NOMO-1 treated with dmso at 0.1 percent for 144 hours (cell line): ENCODE results near the gene ALCAM.
"Not testable (repeated sequence)": the region's sequence is repeated elsewhere in the genome, so short reads cannot be mapped to it uniquely, and the experiment has no call there.

Source experiments
- DNase-seq: peaks from one replicate; lab custom pipeline; 2025; ENCODE audit not compliant: unreplicated experiment; lab: John Stamatoyannopoulos, UW

Gene ALCAM

GRCh38 chr3:105387122-105387751 lies 20.5 kb downstream of the ALCAM start:
- no peak for DNase-seq

DNA sequence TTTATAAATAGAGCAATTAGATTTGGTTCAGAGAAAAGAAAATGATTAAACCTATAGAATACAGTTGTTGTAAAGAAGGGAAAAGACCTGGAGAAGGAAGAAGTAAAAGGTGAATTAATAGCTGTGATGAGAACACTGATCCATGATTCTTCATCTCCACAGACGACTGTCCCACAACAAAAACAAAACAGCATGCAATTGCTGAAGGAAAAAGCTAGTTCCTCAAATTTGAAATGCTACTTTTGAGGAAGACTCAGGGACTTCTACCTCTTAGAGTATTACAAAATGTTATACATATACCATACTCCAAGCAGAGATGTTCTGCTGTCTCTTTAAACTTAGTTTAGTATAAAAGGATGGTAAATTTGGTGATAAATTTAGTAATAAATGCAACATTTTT lies 21.5 kb downstream of the ALCAM start:
- DNase-seq, result no peak

DNA sequence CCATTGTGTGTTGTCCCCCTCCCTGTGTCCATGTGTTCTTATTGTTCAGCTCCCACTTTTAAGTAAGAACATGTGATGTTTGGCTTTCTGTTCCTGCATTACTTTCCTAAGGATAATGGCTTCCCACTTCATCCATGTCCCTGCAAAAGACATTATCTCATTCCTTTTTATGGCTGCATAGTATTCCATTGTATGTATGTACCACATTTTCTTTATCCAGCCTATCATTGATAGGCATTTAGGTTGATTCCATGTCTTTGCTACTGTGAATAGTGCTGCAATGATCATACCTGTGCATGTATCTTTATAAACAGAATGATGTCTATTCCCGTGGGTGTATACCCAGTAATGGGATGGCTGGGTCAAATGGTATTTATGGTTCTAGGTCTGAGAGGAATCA lies 23.1 kb downstream of the ALCAM start:
- DNase-seq, result not testable (repeated sequence)

DNA sequence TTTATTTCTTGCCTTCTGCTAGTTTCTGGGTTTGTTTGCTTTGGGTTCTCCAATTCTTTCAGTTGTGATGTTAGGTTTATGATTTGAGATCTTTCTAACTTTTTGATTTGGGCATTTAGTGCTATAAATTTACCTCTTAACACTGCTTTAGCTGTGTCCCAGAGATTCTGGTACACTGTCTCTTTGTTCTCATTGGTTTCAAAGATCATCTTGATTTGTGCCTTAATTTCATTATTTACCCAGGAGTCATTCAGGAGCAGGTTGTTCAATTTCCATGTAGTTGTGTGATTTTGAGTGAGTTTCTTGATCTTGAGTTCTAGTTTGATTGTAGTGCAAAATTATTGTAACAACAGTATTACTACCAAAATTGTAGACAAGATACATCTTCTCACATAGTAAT lies 25.9 kb downstream of the ALCAM start:
- DNase-seq, result not testable (repeated sequence)

GRCh38 chr3:105394177-105394576 lies 27.5 kb downstream of the ALCAM start:
- no peak for DNase-seq

DNA sequence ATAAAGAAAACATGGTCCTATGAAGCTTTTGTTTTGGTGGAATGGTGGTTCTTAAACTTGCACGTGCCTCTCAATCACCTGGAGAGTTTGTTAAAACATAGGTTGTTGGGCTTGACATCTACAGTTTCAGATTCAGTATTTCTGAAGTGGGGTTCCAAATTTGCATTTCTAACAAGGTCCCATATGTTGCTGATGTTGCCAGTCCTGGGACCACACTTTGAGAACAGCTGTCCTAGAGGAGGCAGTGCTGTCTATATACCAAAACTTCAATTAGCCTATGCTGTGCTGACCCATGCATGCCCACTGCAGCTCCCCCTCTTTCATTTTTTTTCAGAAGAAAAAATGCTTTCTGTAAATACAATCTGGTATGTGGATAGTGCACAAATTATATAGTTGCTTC lies 31.3 kb downstream of the ALCAM start:
- DNase-seq, result no peak

DNA sequence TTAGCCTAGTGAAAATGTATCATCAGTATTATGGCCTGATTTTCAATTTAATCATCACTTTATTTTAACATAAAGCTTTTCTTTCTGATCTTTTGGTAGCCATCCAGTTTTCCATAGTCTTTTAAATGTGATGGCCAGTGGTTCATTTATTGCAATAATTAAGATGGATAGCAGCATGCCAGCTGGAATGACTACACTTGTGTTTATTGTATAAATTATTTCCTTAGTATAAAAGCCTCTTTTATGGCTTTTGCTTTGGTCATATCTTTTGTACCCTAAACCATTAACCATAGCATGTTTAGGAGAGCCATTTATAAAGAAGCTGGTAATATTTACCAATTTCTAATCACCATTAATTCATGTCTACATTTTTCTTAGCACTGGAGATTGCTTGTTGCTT lies 31.7 kb downstream of the ALCAM start:
- DNase-seq, result no peak

DNA sequence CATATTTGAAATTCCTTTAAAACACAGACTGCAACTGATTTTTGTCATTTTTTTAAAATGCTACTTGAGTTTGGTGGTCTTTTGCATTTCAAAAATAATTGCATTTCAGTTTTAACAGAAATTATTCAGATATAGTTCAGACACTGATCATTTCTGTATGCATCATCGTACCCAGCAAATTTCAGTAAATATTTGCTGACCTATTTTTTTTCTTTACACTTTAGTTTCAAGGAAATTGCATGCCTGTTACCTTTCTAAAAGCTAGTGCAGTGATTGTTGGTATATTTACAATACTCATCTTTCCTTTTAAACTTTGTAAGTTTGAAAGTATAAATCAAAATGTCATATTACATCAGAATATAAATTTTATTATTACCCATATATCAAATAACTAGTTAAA lies 32.4 kb downstream of the ALCAM start:
- DNase-seq, result no peak

DNA sequence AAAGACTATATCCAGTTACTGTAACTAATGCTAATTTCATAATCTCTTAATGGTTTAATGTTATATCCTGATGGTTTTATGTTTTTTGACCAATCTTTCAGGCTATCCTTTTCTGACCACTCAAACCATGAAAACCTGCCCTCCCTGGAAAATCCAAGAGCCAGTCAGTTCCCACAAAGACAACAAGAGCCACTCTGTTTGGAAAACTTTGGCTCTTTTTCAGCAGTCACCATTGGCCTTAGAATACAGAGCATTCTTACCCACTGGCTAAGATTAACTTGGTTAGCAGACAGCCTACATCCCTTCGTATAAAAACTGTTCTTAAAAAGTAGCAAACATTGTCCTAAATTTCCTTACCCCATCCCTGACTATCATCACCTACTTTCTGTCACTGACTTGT lies 32.9 kb downstream of the ALCAM start:
- no peak for DNase-seq

DNA sequence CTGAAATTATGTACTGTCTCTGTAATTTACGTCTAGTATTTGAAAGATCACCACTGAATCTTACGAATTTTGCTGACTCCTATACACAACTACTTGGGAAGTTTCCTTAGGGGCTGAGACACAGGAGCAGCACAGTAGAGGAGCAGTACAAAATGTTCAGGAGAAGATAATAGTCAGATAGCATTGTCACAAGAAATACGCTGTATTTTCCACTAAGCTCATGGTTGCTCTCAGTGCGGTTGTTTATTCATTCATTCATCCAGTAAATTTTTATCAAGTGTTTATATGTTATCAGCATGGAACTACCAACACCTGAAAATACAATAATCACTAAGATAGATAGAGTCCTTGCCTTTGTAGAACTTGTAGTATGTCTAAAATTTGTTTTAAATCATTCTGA lies 34.5 kb downstream of the ALCAM start:
- no peak for DNase-seq

DNA sequence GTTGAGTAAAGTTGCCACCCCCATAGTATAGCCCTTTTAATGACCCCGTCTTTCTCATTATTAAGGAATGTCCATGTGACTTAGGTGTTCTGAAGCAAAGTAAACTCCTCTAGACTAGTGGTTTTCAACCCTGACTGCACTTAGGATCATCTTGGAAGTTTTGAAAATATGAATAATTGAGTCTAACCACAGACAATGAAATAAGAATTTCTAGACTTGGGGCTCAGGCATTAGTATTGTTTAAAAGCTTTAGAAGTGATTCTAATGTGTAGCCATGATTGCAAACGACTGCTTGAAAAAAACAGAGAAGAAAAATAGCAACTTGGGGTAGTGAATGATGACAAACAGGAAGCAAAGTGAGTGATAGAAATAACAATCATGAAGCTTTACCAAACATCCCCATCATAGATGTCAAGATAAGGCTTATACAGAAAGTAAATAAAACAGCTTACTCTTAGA lies 35.0 kb downstream of the ALCAM start:
- DNase-seq, result no peak

DNA sequence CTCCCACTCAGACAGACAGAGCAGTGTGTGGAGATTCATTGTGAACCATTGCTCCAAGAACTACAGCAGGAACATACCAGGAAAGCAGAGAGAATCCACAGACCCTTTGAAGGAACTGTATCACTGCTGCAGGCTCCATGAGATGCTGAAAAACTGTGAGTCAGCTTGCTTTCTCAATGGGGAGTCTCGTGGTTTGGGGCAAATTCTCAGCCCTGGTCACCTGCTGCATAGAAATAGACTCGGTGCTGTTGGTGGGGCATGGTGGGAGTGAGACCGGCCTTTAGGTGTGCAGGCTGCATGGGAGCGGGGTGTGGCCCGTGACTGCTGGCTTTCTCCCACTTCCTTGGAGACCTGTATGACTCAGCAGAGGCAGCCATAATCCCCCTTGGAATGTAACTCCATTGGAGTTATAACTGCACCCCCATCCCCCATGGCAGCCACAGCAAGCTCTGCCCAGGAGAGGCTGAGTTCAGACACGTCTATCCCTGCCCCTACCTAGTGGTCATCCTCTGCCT lies 35.6 kb downstream of the ALCAM start:
- no peak for DNase-seq

DNA sequence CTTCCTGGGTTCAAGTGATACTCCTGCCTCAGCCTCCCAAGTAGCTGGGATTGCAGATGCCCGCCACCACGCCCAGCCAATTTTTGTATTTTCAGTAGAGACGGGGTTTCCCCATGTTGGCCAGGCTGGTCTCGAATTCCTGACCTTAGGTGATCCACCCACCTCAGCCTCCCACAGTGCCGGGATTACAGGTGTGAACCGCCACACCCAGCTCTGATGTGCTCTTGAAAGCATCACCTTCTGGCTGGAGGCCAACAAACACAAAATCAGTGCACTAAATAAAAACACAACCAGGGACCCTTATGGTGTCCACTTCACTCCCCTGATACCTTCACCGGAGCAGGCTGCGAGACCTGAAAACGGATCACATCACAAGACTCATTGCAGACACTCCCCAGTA lies 36.3 kb downstream of the ALCAM start:
- DNase-seq, result not testable (repeated sequence)

DNA sequence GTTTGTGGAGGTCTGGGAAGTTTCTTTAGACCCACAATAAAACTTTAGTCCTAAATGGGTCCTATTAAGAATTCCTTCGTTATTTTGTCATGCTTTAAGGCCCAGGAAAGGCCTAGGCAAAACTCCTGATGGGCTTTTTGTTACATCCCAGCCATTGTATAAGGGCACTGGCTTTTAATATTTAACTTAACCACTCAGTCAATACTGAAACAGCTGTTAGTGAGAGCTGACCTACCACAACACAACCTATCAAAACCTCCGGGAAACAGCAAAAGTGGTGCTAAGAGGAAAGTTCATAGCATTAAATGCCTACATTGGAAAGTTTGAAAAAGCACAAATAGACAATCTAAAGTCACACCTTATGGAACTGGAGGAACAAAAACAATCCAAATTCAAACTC lies 39.6 kb downstream of the ALCAM start:
- DNase-seq, result no peak

GRCh38 chr3:105409364-105409763 lies 42.7 kb downstream of the ALCAM start:
- no peak for DNase-seq

DNA sequence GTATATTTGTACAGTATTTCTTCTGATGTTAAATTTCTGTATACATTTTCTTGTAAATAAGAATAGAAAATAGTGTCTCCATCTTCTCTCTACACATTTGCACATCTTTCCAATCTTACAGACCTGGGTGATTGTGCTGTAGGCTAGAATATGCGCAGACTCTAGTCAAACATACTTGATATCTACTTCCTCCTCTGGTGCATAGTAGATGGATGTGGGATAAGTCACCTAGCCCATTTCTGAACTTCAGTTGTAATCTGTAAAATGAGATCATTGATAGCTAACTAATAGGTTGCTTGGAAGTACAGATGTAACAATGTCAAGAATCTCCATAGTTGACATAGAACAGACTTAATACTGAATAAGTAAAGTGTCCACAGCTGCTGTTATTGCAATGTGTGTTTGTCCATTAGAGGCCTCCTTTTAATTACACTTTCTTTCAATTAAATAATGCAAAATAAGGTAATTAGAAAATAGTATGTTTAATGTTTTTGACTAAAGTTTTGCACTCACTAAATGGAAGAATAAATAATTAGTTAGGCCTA lies 46.7 kb downstream of the ALCAM start:
- DNase-seq, result no peak

DNA sequence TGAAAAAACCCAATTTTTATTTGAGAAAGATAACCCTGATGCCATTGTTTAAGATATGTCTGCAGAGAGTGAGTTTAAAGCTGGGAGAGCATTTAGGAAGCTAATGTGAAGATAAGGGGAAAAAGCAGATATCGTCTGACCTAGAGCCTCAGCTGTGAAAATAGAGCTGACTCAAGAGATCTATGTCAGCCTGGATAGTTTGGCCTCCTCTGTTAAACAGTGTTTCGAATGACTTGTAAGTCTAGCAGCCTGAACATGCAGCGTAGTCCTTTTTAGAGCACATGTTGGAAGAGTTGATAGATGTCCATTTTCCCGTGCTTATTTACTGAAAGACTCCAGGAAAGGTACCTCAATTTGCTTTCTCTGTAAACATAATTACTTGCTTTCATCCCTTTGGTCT lies 48.1 kb downstream of the ALCAM start:
- DNase-seq, result no peak

DNA sequence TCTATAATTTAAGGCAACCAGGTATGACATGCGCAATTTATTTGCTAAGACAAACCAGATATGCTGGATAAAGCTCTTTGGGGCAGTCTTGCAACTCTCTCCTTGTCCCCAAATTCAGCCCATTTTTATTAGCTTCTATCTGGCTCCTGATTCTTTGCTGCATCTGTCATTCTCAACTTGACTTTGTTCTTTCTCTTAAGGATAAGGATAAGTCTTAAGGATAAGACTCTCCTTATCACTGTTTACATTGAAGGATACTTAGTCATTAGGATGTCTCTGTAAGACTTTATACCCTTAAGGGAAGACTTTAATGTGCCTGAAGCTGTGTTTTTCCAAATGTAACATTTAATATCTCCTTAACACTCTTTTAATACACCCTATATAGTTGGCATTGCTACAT lies 49.2 kb downstream of the ALCAM start:
- DNase-seq, result no peak

GRCh38 chr3:105417525-105418289 lies 51.0 kb downstream of the ALCAM start:
- DNase-seq, result no peak

DNA sequence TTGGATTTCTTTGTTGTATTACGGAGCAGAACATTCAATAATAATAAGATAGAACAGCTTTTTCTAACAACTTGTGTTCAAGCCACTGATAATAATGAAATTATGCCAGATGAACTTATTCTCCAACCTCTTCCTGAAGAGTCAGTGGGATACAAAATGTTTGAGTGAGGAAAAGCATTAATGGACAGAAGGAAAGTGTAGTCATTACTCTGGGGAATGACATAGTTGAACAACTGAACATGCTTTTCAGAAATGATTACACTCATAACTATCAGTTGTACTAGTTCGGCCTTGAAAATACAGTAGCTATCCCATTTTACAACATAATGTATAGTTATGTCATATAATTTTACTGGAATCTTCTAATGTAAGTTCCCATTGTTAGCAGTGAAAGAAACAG lies 55.9 kb downstream of the ALCAM start:
- no peak for DNase-seq

- DNase-seq, result no peak
Observed at GRCh38 chr3:105423397-105423796, 56.7 kb downstream of the ALCAM start.

DNA sequence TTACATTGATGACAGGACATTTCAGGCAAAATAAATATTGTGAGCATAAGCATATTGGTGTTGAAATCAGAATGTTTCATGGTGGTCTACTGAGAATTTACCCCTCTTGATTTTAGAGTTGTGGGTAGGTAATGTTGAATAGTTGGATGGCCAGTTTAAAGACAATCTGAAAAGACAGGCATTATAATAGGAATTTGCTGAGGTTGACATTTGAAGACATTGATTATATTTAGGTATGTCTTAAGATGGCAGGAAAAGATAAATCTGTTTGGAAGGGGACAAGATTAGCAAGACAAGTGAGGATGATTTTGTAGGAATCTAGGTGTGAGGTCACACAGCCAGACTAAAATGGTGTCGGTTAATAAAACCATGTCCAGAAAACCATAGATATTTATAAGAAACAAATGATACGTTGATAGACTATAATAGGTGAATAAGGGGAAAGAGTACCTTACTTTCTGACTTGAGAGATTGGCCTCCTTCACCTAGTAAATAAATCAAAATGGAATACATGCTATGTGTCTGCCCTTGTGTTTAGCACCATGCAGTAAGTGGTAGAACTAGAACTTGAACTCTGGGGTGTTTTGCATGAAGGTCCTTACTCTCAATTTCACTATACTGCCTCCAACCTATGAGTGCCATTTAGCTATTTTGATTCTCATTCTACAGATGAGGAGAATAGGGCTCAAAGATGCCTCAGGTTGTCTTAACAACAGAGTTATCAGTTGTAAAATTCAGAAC lies 57.9 kb downstream of the ALCAM start:
- DNase-seq, result no peak
